ENCODE results near the gene IFNL2.
A peak's percentile ranks its signal among the peaks of the same experiment; 100 is the strongest.

Gene IFNL2

DNA sequence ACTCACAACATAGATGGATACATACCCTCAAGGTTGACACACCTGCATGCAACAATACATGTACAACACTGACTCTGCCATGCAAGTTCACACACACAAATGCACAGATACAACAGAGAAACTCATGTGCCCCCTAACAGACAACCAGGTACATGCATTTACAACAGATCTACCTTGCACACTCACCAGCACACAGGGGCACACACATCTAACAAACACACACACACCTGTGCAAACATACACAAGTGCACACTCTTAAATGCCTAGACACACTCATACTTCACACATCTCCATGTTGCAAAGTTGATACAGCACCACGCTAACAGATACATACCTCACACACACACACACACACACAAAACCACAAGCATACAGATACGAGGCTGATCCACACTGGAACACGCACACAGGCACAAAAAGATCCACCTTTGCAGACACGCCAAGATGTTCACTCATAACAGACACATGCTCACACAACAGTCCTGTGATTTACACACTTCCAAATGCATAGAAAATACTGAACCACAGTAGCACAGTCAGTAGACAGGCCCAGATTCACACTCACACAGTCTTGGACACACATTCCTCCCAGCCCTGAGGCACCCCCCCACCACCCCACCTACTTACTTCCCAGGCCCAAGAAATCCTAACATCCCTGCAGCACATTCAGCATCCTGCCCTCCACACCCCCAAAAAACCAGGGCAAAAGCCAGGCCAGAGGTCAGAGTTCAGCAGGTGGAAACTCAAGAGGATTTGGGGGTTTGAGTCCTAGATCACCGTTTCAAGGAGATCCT lies 51.1 kb downstream of the IFNL2 start:
- DNase-seq (ENCODE audit: low read depth, low spot score) = no peak
- no peak for TF ChIP-seq SUZ12 (IDR thresholded peaks at IDR 0.05; ENCODE audit: extremely low read depth, insufficient read depth, insufficient read length)
- no peak for TF ChIP-seq ZNF274 (IDR thresholded peaks at IDR 0.05; ENCODE audit: low read depth, low read length)
- TF ChIP-seq YY1 (IDR thresholded peaks at IDR 0.05; ENCODE audit: insufficient read depth, insufficient read length) = no peak
- H3K36me3 ChIP-seq (ENCODE audit: insufficient read depth, insufficient read length, low read length) = peaks cover 4% of the 10 kb centered on the region
- no peaks in the 10 kb centered on the region for H3K4me1 ChIP-seq (ENCODE audit: insufficient read depth, insufficient read length)
- H3K4me3 ChIP-seq (ENCODE audit: insufficient read length, low read depth) = peak overlapping the region; percentile 78
- H3K9ac ChIP-seq (ENCODE audit: insufficient read length, low read depth) = no peak overlapping the region
- H3K9me3 ChIP-seq (ENCODE audit: insufficient read depth, low read length) = no peaks in the 10 kb centered on the region
- peaks cover 21% of the 10 kb centered on the region for H3K27me3 ChIP-seq (ENCODE audit: insufficient read depth, insufficient read length)

All from NT2/D1 (cell line).